B cell (primary cell): ENCODE measurements around the gene MCTP1. TPM values are rescaled to one million over a fixed set of nuclear protein-coding genes. Genes with fewer than 3 reads are reported as not detected.

ENCODE experiments used
- ATAC-seq: fragments of 200-7000 bp; cut with Tn5 transposase; one replicate; pipeline ENCODE4 v1.10.0; 2021; ENCODE audit warnings: low read depth, mild to moderate bottlenecking, moderate number of reproducible peaks, moderate library complexity
- CTCF ChIA-PET: fragments of 350-600 bp; sonication (Branson Sonifier 250); formaldehyde crosslinking; loops from one replicate; lab custom pipeline; 2021; ENCODE audit warnings: antibody characterized with exemption, inconsistent platforms; lab: Charles Lee
- POLR2A ChIA-PET: fragments of 350-600 bp; sonication (Branson Sonifier 250); formaldehyde crosslinking; loops from one replicate; lab custom pipeline; 2021; ENCODE audit warnings: antibody characterized with exemption; lab: Charles Lee
- DNase-seq: peaks from one replicate; pipeline ENCODE4 v3.0.0; 2013
- H2AFZ ChIP-seq: 2 replicates; pipeline ENCODE4 v1.6.1; 2012; ENCODE audit warnings: mild to moderate bottlenecking, low read depth, low read length; ENCODE audit not compliant: insufficient read depth, poor library complexity, severe bottlenecking
- H3K27ac ChIP-seq, 2 donors: 1 replicate in 1 of 2; 2 replicates in 1 of 2; pipeline ENCODE4 v1.5.1; 2012 to 2013; ENCODE audit warnings: low read length in 2 of 2, mild to moderate bottlenecking in 2 of 2, moderate library complexity in 1 of 2
- H3K27me3 ChIP-seq, 4 experiments: fragments of 200-600 bp in 1 of 4; sonication (generic) in 1 of 4; replicated peaks in 1 of 4; 1 replicate in 2 of 4; 2 replicates in 2 of 4; pipeline versions ENCODE4 v1.6.1 to v1.7.0; 2013 to 2016; ENCODE audit warnings: low read length in 3 of 4, mild to moderate bottlenecking in 2 of 4, mixed read lengths in 1 of 4, moderate library complexity in 1 of 4; ENCODE audit not compliant: insufficient read depth in 4 of 4, control insufficient read depth in 3 of 4; ENCODE audit errors: control extremely low read depth in 1 of 4
- H3K36me3 ChIP-seq, 2 experiments: replicated peaks in 1 of 2; 1 replicate in 1 of 2; 2 replicates in 1 of 2; pipeline versions ENCODE4 v1.6.1 to v1.7.1; 2013; ENCODE audit warnings: low read length in 1 of 2; ENCODE audit not compliant: insufficient read depth in 2 of 2, control insufficient read depth in 1 of 2; ENCODE audit errors: control extremely low read depth in 1 of 2, extremely low read depth in 1 of 2
- H3K4me1 ChIP-seq, 2 donors: fragments of 200-600 bp in 1 of 2; sonication (generic) in 1 of 2; 1 replicate in 1 of 2; 2 replicates in 1 of 2; pipeline versions ENCODE4 v1.5.1 to v1.6.1; 2013 to 2017; ENCODE audit warnings: low read length in 2 of 2; ENCODE audit not compliant: control insufficient read depth in 2 of 2, insufficient read depth in 2 of 2
- H3K4me2 ChIP-seq: replicated peaks from 2 replicates; pipeline ENCODE3; 2012; ENCODE audit warnings: mild to moderate bottlenecking, low read depth, low read length; ENCODE audit not compliant: poor library complexity, severe bottlenecking
- H3K4me3 ChIP-seq, 5 experiments: fragments of 200-600 bp in 1 of 5; sonication (generic) in 1 of 5; 1 replicate in 3 of 5; 2 replicates in 2 of 5; pipeline versions ENCODE4 v1.5.1 to v1.7.0; 2011 to 2016; ENCODE audit warnings: low read length in 4 of 5, mild to moderate bottlenecking in 4 of 5, low read depth in 2 of 5, control low read depth in 1 of 5, moderate library complexity in 1 of 5; ENCODE audit not compliant: insufficient read depth in 1 of 5; ENCODE audit errors: control extremely low read depth in 1 of 5, extremely low read depth in 1 of 5
- H3K79me2 ChIP-seq: fragments of 200-600 bp; sonication (generic); one replicate; pipeline ENCODE4 v1.6.0; 2016; ENCODE audit warnings: low read length; ENCODE audit not compliant: control insufficient read depth, insufficient read depth
- H3K9ac ChIP-seq: fragments of 200-600 bp; sonication (generic); 2 replicates; pipeline ENCODE4 v1.6.1; 2017; ENCODE audit warnings: mild to moderate bottlenecking, low read length, moderate library complexity
- H3K9me3 ChIP-seq, 3 donors: one replicate each; pipeline versions ENCODE4 v1.6.1 to v1.7.1; 2013; ENCODE audit warnings: low read length in 2 of 3; ENCODE audit not compliant: control insufficient read depth in 2 of 3, insufficient read depth in 1 of 3; ENCODE audit errors: control extremely low read depth in 1 of 3
- H4K20me1 ChIP-seq: 2 replicates; pipeline ENCODE4 v1.6.0; 2012; ENCODE audit warnings: mild to moderate bottlenecking, low read length; ENCODE audit not compliant: insufficient read depth, control insufficient read depth, poor library complexity, severe bottlenecking
- H3K27ac Mint-ChIP-seq: one replicate; pipeline ENCODE4 v1.8.0; 2021; ENCODE audit warnings: mixed read lengths
- H3K27me3 Mint-ChIP-seq: one replicate; pipeline ENCODE4 v1.8.0; 2021; ENCODE audit warnings: mixed read lengths
- H3K4me1 Mint-ChIP-seq: one replicate; pipeline ENCODE4 v1.8.0; 2021; ENCODE audit warnings: mixed read lengths
- H3K4me3 Mint-ChIP-seq: one replicate; pipeline ENCODE4 v1.8.0; 2021; ENCODE audit warnings: mixed read lengths
- H3K9me3 Mint-ChIP-seq: one replicate; pipeline ENCODE4 v1.8.0; 2022; ENCODE audit warnings: mixed read lengths; ENCODE audit not compliant: insufficient read depth
- EZH2 ChIP-seq: IDR thresholded peaks from 2 replicates; pipeline ENCODE4 v1.6.1; 2012; ENCODE audit warnings: borderline replicate concordance, low read depth, mild to moderate bottlenecking, moderate library complexity, low read length; ENCODE audit not compliant: insufficient read depth, poor library complexity, severe bottlenecking
- WGBS: methylation state at CpG from one replicate; pipeline ENCODE4 v1.1.5; 2013; ENCODE audit warnings: missing lambda C conversion rate; ENCODE audit not compliant: insufficient coverage; 5-methylcytosine and 5-hydroxymethylcytosine counted together
- intact Hi-C: fragments of 100-400 bp; cut with micrococcal nuclease; formaldehyde crosslinking; loops from one replicate; pipeline ENCODE4 v1.10.0; 2022
- polyA plus RNA-seq: library from polyadenylated mRNA; depleted of rRNA; stranded (reverse); fragments of >200 nt; gene quantifications from 2 replicates; pipeline ENCODE4 v1.2.3, GENCODE V29; 2012
- total RNA-seq, 2 donors: library from RNA; stranded (reverse); fragments of 120-200 nt in 1 of 2; gene quantifications; 1 replicate in 1 of 2; 2 replicates in 1 of 2; pipeline versions ENCODE4 v1.2.3 to v1.2.4, GENCODE V29; 2013 to 2022
- TF ChIP-seq, protein P1 (sequence below): fragments of 200-600 bp; IDR thresholded peaks from one replicate; pipeline ENCODE4 v1.8.0; 2022; ENCODE audit warnings: antibody characterized with exemption, mild to moderate bottlenecking

The MCTP1 gene
- total and polyA plus RNA-seq, 2 donors (not counting 1 experiment from before 2014, with no cell fraction given): 0.42 to 2.5 TPM

DNA sequence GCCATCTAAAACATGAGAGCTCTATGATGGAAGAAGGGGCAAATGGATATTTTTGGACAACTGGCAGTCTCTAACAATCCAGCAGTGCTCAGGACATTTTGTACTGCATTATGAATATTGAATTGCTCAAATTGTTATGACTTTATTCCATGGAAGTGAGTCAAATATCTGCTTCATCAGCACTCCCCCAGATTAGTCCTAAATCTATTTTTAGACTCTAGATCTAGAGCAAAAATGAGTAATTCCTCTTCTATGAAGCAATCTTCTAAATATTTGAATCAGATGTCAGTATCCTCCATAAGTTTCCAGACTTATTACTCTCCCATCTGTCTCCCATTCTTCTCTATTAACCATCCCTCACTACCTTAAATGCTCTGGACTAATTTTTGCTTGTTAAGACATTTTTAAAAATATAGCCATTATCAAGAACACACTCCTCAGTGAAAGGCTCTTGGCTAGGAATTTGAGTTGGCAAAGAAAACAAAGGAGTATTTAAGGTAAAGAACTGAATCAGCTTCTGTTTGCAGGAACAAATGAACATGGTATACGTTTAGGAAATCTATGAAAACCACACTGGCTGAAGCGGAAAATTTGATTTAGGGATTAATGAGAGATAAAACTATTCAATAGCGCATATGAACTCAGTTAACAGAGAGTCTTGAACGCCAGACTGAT, 300.9 kb downstream of the MCTP1 start:
- Histone ChIP-seq H3K79me2 (no peaks in the 10 kb centered on the region), H3K9ac (no peak overlapping the region), H4K20me1 (no peaks in the 10 kb centered on the region), H2AFZ (no peak overlapping the region), H3K9me3 (no peaks in the 10 kb centered on the region), H3K4me3 (no peak overlapping the region), H3K36me3 (no peaks in the 10 kb centered on the region), H3K4me1 (no peaks in the 10 kb centered on the region), H3K27me3 (no peaks in the 10 kb centered on the region), H3K27ac (no peak overlapping the region), H3K4me2 (no peak overlapping the region)
- H3K9me3 Mint-ChIP-seq: no peaks in the 10 kb centered on the region
- no peak for TF ChIP-seq EZH2
- TF ChIP-seq, protein P1, sequence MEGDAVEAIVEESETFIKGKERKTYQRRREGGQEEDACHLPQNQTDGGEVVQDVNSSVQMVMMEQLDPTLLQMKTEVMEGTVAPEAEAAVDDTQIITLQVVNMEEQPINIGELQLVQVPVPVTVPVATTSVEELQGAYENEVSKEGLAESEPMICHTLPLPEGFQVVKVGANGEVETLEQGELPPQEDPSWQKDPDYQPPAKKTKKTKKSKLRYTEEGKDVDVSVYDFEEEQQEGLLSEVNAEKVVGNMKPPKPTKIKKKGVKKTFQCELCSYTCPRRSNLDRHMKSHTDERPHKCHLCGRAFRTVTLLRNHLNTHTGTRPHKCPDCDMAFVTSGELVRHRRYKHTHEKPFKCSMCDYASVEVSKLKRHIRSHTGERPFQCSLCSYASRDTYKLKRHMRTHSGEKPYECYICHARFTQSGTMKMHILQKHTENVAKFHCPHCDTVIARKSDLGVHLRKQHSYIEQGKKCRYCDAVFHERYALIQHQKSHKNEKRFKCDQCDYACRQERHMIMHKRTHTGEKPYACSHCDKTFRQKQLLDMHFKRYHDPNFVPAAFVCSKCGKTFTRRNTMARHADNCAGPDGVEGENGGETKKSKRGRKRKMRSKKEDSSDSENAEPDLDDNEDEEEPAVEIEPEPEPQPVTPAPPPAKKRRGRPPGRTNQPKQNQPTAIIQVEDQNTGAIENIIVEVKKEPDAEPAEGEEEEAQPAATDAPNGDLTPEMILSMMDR: no peak
- intact Hi-C loops: no loop called here
- no peak overlapping the region for H3K27ac Mint-ChIP-seq
- H3K27me3 Mint-ChIP-seq: no peaks in the 10 kb centered on the region
- no peaks in the 10 kb centered on the region for H3K4me1 Mint-ChIP-seq
- ChIA-PET POLR2A (no interaction called here), CTCF (no interaction called here)
- ATAC-seq (no peak), DNase-seq (no peak)
- H3K4me3 Mint-ChIP-seq: no peak overlapping the region
- WGBS: no CpG with 5 or more reads among the region's 4 CpGs

DNA sequence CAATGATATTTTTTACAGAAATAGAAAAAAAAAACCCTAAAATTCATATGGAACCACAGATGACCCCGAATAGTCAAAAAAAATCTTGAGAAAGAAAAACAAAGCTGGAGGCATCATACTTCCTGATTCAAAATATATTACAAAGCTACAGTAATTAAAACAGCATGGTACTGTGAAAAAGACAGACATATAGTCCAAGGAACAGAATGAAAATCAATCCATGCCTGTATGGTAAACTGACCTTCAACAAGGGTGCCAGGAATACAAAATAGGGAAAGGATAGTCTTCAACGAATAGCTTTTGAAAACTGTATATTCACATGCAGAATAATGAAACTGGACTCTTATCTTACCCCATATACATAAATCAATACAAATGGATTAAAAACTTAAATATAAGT, 307.5 kb downstream of the MCTP1 start:
- no peak for DNase-seq
- Mint-ChIP-seq H3K27me3 (no peaks in the 10 kb centered on the region), H3K4me3 (no peak overlapping the region), H3K9me3 (peaks cover 9% of the 10 kb centered on the region), H3K4me1 (no peaks in the 10 kb centered on the region), H3K27ac (no peak overlapping the region)
- Histone ChIP-seq H3K9me3 (peaks cover 0 to 10% (median 1%) of the 10 kb centered on the region in 3 donors), H3K79me2 (no peaks in the 10 kb centered on the region), H2AFZ (no peak overlapping the region), H4K20me1 (no peaks in the 10 kb centered on the region), H3K9ac (no peak overlapping the region), H3K4me3 (no peak overlapping the region), H3K27me3 (no peaks in the 10 kb centered on the region), H3K4me1 (no peaks in the 10 kb centered on the region), H3K36me3 (no peaks in the 10 kb centered on the region), H3K4me2 (no peak overlapping the region), H3K27ac (no peak overlapping the region)
- no CpG with 5 or more reads among the region's 2 CpGs for WGBS
- CTCF ChIA-PET: no interaction called here
- intact Hi-C loops: no loop called here
- no peak for ATAC-seq
- POLR2A ChIA-PET: no interaction called here
- no peak for TF ChIP-seq EZH2
- TF ChIP-seq, protein P1: no peak
